Panc1 (cell line): ENCODE results near the gene SMAP1. TPM values are rescaled to one million over a fixed set of nuclear protein-coding genes. Genes with fewer than 3 reads are reported as not detected.

Source experiments
- ATAC-seq: fragments of 200-7000 bp; cut with Tn5 transposase; 2 replicates; pipeline ENCODE4 v1.9.1; 2020; ENCODE audit warnings: mild to moderate bottlenecking, moderate library complexity
- BruUV-seq: library from RNA; stranded (reverse); fragments of 400-500 nt; replicated peaks from 2 replicates; lab custom pipeline; 2021; lab: Mats Ljungman, UMichigan
- CTCF ChIA-PET: fragments of 300-600 bp; sonication (Branson Sonifier 250); formaldehyde crosslinking; loops from one replicate; lab custom pipeline; 2022; ENCODE audit warnings: antibody characterized with exemption; lab: Charles Lee
- POLR2A ChIA-PET: fragments of 300-600 bp; sonication (Branson Sonifier 250); formaldehyde crosslinking; loops from one replicate; lab custom pipeline; 2022; ENCODE audit warnings: antibody characterized with exemption; lab: Charles Lee
- DNase-seq: peaks from one replicate; pipeline ENCODE4 v3.0.0-alpha.2; 2010; ENCODE audit warnings: low read depth, low spot score
- H3K27ac ChIP-seq: 2 replicates; pipeline ENCODE4 v1.5.1; 2011; ENCODE audit warnings: mild to moderate bottlenecking, low read length, inconsistent platforms
- H3K27me3 ChIP-seq: fragments of 200-500 bp; sonication (Bioruptor generic); 2 replicates; pipeline ENCODE4 v1.6.0; 2014; ENCODE audit warnings: low read length, inconsistent platforms; ENCODE audit not compliant: control insufficient read depth, insufficient read depth
- H3K36me3 ChIP-seq: fragments of 200-500 bp; sonication (Bioruptor generic); 2 replicates; pipeline ENCODE4 v1.5.1; 2014; ENCODE audit warnings: inconsistent platforms, mild to moderate bottlenecking, low read length, moderate library complexity; ENCODE audit not compliant: control insufficient read depth, insufficient read depth
- H3K4me1 ChIP-seq: 2 replicates; pipeline ENCODE4 v1.5.1; 2011; ENCODE audit warnings: inconsistent platforms, mild to moderate bottlenecking, low read length, moderate library complexity; ENCODE audit not compliant: control insufficient read depth, insufficient read depth
- H3K4me3 ChIP-seq, 2 experiments: 2 replicates each; pipeline ENCODE4 v1.5.1; 2011 to 2012; ENCODE audit warnings: low read depth in 2 of 2, low read length in 2 of 2, mild to moderate bottlenecking in 2 of 2, inconsistent platforms in 1 of 2, moderate library complexity in 1 of 2
- H3K9me3 ChIP-seq: fragments of 200-500 bp; sonication (Bioruptor generic); 2 replicates; pipeline ENCODE4 v1.5.1; 2014; ENCODE audit warnings: low read depth, mild to moderate bottlenecking, inconsistent platforms, low read length, moderate library complexity; ENCODE audit not compliant: control insufficient read depth, insufficient read depth
- POLR2AphosphoS5 ChIP-seq: IDR thresholded peaks from 2 replicates; pipeline ENCODE4 v1.6.1; 2012; ENCODE audit warnings: mild to moderate bottlenecking, low read depth, low read length, moderate library complexity
- SIN3A ChIP-seq: IDR thresholded peaks from 2 replicates; pipeline ENCODE4 v1.6.1; 2012; ENCODE audit warnings: low read depth, mild to moderate bottlenecking, low read length, moderate library complexity, borderline replicate concordance; ENCODE audit not compliant: insufficient read depth
- TCF7L2 ChIP-seq: IDR thresholded peaks from 2 replicates; pipeline ENCODE4 v1.6.1; 2011; ENCODE audit warnings: mild to moderate bottlenecking, low read depth, low read length, inconsistent platforms
- in situ Hi-C: cut with HindIII; loops from 2 replicates; pipeline ENCODE4 v1.10.0; 2016; ENCODE audit warnings: low sequenced_read_pairs, low pct_unique_long_range_greater_than_20kb
- intact Hi-C: fragments of 100-400 bp; cut with micrococcal nuclease; formaldehyde crosslinking; loops from one replicate; pipeline ENCODE4 v1.10.0; 2022; ENCODE audit not compliant: unreplicated experiment
- total RNA-seq: library from RNA; stranded (reverse); gene quantifications from one replicate; pipeline ENCODE4 v1.2.1, GENCODE V29; 2021; ENCODE audit not compliant: unreplicated experiment
- TF ChIP-seq, protein P1 (sequence below), 2 experiments: IDR thresholded peaks; 2 replicates each; pipeline ENCODE4 v1.6.1; 2011 to 2012; ENCODE audit warnings: low read depth in 2 of 2, control low read depth in 1 of 2, low read length in 1 of 2, mild to moderate bottlenecking in 1 of 2, moderate library complexity in 1 of 2; ENCODE audit not compliant: insufficient read depth in 1 of 2
- TF ChIP-seq, protein P2 (sequence below): fragments of 450-650 bp; IDR thresholded peaks from 2 replicates; pipeline ENCODE4 v1.5.1; 2017; ENCODE audit warnings: mild to moderate bottlenecking

Gene SMAP1
- total RNA-seq, 1 experiment from 2014 or later = 41.9 TPM

DNA sequence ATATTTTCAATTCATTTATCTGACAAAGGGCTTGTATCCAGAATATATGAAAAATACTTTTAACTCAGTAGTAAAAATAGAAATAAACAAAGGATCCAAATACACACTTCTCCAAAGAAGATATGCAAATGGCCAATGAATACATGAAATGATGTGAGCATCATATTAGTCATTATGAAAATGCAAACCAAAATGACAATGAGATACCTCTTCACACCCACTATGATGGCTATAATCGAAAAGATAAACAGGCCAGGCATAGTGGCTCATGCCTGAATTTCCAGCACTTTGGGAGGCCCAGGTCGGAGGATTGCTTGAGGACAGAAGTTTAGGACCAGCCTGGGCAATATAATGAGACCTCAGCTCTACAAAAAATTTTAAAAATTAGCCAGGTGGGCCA is 33.8 kb upstream of the SMAP1 start:
- POLR2A ChIA-PET = no interaction called here
- H3K27me3 ChIP-seq = peaks cover 2% of the 10 kb centered on the region; the same call in 1 of the 2 replicates
- in situ Hi-C loops (no loop called here), intact Hi-C loops (no loop called here)
- no peak overlapping the region for H3K27ac ChIP-seq
- H3K4me1 ChIP-seq = no peaks in the 10 kb centered on the region
- CTCF ChIA-PET = interaction anchor here (0.8 kb wide), 1 partner anchor 10 kb away, joined by 7 read pairs; no protein-coding TSS in a partner anchor
- no peaks in the 10 kb centered on the region for H3K36me3 ChIP-seq
- H3K9me3 ChIP-seq = no peaks in the 10 kb centered on the region
- ATAC-seq (no peak), DNase-seq (no peak)
- no TSS peak for BruUV-seq
- no peak overlapping the region for H3K4me3 ChIP-seq
- no peak for TF ChIP-seq TCF7L2
- TF ChIP-seq POLR2AphosphoS5 = no peak
- TF ChIP-seq, protein P1, sequence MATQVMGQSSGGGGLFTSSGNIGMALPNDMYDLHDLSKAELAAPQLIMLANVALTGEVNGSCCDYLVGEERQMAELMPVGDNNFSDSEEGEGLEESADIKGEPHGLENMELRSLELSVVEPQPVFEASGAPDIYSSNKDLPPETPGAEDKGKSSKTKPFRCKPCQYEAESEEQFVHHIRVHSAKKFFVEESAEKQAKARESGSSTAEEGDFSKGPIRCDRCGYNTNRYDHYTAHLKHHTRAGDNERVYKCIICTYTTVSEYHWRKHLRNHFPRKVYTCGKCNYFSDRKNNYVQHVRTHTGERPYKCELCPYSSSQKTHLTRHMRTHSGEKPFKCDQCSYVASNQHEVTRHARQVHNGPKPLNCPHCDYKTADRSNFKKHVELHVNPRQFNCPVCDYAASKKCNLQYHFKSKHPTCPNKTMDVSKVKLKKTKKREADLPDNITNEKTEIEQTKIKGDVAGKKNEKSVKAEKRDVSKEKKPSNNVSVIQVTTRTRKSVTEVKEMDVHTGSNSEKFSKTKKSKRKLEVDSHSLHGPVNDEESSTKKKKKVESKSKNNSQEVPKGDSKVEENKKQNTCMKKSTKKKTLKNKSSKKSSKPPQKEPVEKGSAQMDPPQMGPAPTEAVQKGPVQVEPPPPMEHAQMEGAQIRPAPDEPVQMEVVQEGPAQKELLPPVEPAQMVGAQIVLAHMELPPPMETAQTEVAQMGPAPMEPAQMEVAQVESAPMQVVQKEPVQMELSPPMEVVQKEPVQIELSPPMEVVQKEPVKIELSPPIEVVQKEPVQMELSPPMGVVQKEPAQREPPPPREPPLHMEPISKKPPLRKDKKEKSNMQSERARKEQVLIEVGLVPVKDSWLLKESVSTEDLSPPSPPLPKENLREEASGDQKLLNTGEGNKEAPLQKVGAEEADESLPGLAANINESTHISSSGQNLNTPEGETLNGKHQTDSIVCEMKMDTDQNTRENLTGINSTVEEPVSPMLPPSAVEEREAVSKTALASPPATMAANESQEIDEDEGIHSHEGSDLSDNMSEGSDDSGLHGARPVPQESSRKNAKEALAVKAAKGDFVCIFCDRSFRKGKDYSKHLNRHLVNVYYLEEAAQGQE (IDR thresholded peaks at IDR 0.05; ENCODE audit: insufficient read depth in 1 of 2, low read depth in 2 of 2, low read length in 1 of 2) = no peak
- TF ChIP-seq, protein P2, sequence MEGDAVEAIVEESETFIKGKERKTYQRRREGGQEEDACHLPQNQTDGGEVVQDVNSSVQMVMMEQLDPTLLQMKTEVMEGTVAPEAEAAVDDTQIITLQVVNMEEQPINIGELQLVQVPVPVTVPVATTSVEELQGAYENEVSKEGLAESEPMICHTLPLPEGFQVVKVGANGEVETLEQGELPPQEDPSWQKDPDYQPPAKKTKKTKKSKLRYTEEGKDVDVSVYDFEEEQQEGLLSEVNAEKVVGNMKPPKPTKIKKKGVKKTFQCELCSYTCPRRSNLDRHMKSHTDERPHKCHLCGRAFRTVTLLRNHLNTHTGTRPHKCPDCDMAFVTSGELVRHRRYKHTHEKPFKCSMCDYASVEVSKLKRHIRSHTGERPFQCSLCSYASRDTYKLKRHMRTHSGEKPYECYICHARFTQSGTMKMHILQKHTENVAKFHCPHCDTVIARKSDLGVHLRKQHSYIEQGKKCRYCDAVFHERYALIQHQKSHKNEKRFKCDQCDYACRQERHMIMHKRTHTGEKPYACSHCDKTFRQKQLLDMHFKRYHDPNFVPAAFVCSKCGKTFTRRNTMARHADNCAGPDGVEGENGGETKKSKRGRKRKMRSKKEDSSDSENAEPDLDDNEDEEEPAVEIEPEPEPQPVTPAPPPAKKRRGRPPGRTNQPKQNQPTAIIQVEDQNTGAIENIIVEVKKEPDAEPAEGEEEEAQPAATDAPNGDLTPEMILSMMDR = no peak
- no peak for TF ChIP-seq SIN3A

DNA sequence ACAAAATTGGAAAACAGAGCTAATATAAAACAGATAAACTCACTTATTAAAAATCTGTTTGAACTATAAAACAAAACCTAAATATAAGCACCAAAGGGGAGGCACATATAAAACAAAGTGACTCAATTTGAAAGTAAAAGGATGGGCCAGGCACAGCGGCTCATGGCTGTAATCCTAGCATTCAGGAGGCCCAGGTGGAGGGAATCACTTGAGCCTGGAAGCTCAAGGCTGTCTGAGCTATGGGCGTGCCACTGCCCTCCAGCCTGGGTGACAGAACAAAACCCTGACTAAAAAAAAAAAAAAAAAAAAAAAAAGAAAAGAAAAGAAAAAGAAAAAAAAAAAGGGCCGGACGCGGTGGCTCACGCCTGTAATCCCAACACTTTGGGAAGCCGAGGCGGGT is 31.1 kb upstream of the SMAP1 start:
- no peaks in the 10 kb centered on the region for H3K36me3 ChIP-seq
- TF ChIP-seq, protein P1 (IDR thresholded peaks at IDR 0.05; ENCODE audit: insufficient read depth in 1 of 2, low read depth in 2 of 2, low read length in 1 of 2) = no peak
- TF ChIP-seq SIN3A = no peak
- no peak for TF ChIP-seq TCF7L2
- TF ChIP-seq POLR2AphosphoS5 = no peak
- TF ChIP-seq, protein P2 = no peak
- ATAC-seq (no peak), DNase-seq (no peak)
- ChIA-PET POLR2A (no interaction called here), CTCF (no interaction called here)
- no peaks in the 10 kb centered on the region for H3K9me3 ChIP-seq
- intact Hi-C loops (no loop called here), in situ Hi-C loops (no loop called here)
- no TSS peak for BruUV-seq
- H3K4me3 ChIP-seq = no peak overlapping the region
- no peaks in the 10 kb centered on the region for H3K4me1 ChIP-seq
- no peaks in the 10 kb centered on the region; the same call in 1 of the 2 replicates for H3K27me3 ChIP-seq
- H3K27ac ChIP-seq = no peak overlapping the region
